PC-3 (cell line): ENCODE results near the gene MRRF. TPM values are rescaled to one million over a fixed set of nuclear protein-coding genes. Genes with fewer than 3 reads are reported as not detected.
A peak's percentile ranks its signal among the peaks of the same experiment; 100 is the strongest.

Experiments
- ATAC-seq: fragments of 200-7000 bp; cut with Tn5 transposase; 2 replicates; pipeline ENCODE4 v1.9.1; 2020; ENCODE audit warnings: mild to moderate bottlenecking, moderate library complexity
- BruUV-seq: library from RNA; stranded (reverse); fragments of 400-500 nt; replicated peaks from 2 replicates; lab custom pipeline; 2021; lab: Mats Ljungman, UMichigan
- CTCF ChIA-PET: fragments of 300-600 bp; sonication (Branson Sonifier 250); formaldehyde crosslinking; loops from one replicate; lab custom pipeline; 2022; ENCODE audit warnings: antibody characterized with exemption; lab: Charles Lee
- POLR2A ChIA-PET: fragments of 300-600 bp; sonication (Branson Sonifier 250); formaldehyde crosslinking; loops from one replicate; lab custom pipeline; 2022; ENCODE audit warnings: antibody characterized with exemption; ENCODE audit not compliant: unreplicated experiment; lab: Charles Lee
- DNase-seq: peaks from one replicate; pipeline ENCODE4 v3.0.0-alpha.2; 2015
- H2AFZ ChIP-seq: fragments of 300-600 bp; sonication (generic); 2 replicates; pipeline ENCODE4 v1.6.0; 2016; ENCODE audit warnings: antibody characterized with exemption, low read length
- H3F3A ChIP-seq: fragments of 300-600 bp; sonication (generic); one replicate; pipeline ENCODE4 v1.6.0; 2017; ENCODE audit warnings: antibody characterized with exemption, low read length, control low read depth, mild to moderate bottlenecking; ENCODE audit not compliant: unreplicated experiment
- H3K27ac ChIP-seq: fragments of 300-600 bp; sonication (generic); 2 replicates; pipeline ENCODE4 v1.5.1; 2016; ENCODE audit warnings: mild to moderate bottlenecking, low read length
- H3K27me3 ChIP-seq: fragments of 300-600 bp; sonication (generic); 2 replicates; pipeline ENCODE4 v1.6.1; 2016; ENCODE audit warnings: low read length, mixed read lengths
- H3K36me3 ChIP-seq: fragments of 300-600 bp; sonication (generic); 2 replicates; pipeline ENCODE4 v1.6.1; 2016; ENCODE audit warnings: low read depth, mixed run types, low read length, mixed read lengths
- H3K4me1 ChIP-seq: fragments of 300-600 bp; sonication (generic); 2 replicates; pipeline ENCODE4 v1.5.1; 2016; ENCODE audit warnings: low read length; ENCODE audit not compliant: insufficient read depth
- H3K4me2 ChIP-seq: fragments of 300-600 bp; sonication (generic); 2 replicates; pipeline ENCODE4 v1.6.0; 2016; ENCODE audit warnings: low read length
- H3K4me3 ChIP-seq: fragments of 300-600 bp; sonication (generic); 2 replicates; pipeline ENCODE4 v1.5.1; 2016; ENCODE audit warnings: mild to moderate bottlenecking, low read length, mixed read lengths
- H3K79me2 ChIP-seq: fragments of 300-600 bp; sonication (generic); 2 replicates; pipeline ENCODE4 v1.6.1; 2017; ENCODE audit warnings: low read length, mixed read lengths
- H3K9ac ChIP-seq: fragments of 300-600 bp; sonication (generic); 2 replicates; pipeline ENCODE4 v1.6.0; 2016; ENCODE audit warnings: mild to moderate bottlenecking, low read length
- H3K9me2 ChIP-seq: fragments of 300-600 bp; sonication (generic); replicated peaks from 2 replicates; pipeline ENCODE4 v1.6.1; 2016; ENCODE audit warnings: mixed run types, low read length, mixed read lengths
- H3K9me3 ChIP-seq: fragments of 300-600 bp; sonication (generic); 2 replicates; pipeline ENCODE4 v1.6.1; 2016; ENCODE audit warnings: low read length, mixed read lengths
- H4K20me1 ChIP-seq: fragments of 300-600 bp; sonication (generic); 2 replicates; pipeline ENCODE4 v1.6.1; 2016; ENCODE audit warnings: low read length, mixed read lengths
- CTCF ChIP-seq: fragments of 300-600 bp; sonication (generic); conservative IDR thresholded peaks from 2 replicates; pipeline ENCODE4 v1.5.1; 2017; ENCODE audit warnings: antibody characterized with exemption, low read depth, mild to moderate bottlenecking, low read length
- EZH2 ChIP-seq: fragments of 300-600 bp; sonication (generic); IDR thresholded peaks from one replicate; pipeline ENCODE4 v1.6.1; 2017; ENCODE audit warnings: antibody characterized with exemption, mild to moderate bottlenecking, low read length; ENCODE audit not compliant: unreplicated experiment
- EZH2phosphoT487 ChIP-seq: fragments of 300-600 bp; sonication (generic); IDR thresholded peaks from 2 replicates; pipeline ENCODE4 v1.6.1; 2018; ENCODE audit warnings: mild to moderate bottlenecking, antibody characterized with exemption, low read length, borderline replicate concordance
- intact Hi-C: fragments of 100-400 bp; cut with micrococcal nuclease; formaldehyde crosslinking; loops from 2 replicates; pipeline ENCODE4 v1.9.0; 2023
- total RNA-seq: library from RNA; depleted of rRNA; stranded (reverse); fragments of >200 nt; gene quantifications from 2 replicates; pipeline ENCODE4 v1.2.3, GENCODE V29; 2014

The MRRF gene
- total RNA-seq, 1 experiment from 2014 or later = 30.2 TPM

- intact Hi-C loops = no loop called here
- no peaks in the 10 kb centered on the region for H3K9me2 ChIP-seq
- TF ChIP-seq EZH2phosphoT487 (no peak), EZH2 (no peak), CTCF (no peak)
- ATAC-seq (peak; percentile 50), DNase-seq (no peak)
- H3F3A ChIP-seq = no peaks in the 10 kb centered on the region
- BruUV-seq = no TSS peak
- peak within 1 kb of the TSS; percentile 50 for H3K4me3 ChIP-seq
- ChIA-PET CTCF (no interaction called here), POLR2A (no interaction called here)
- no peaks in the 10 kb centered on the region for H4K20me1 ChIP-seq
- peaks cover 4% of the 10 kb centered on the region; the same call in 1 of the 2 replicates for H3K27me3 ChIP-seq
- H3K79me2 ChIP-seq = no peaks in the 10 kb centered on the region
- no peak within 1 kb of the TSS for H3K27ac ChIP-seq
- H3K4me1 ChIP-seq = peaks cover 22% of the 10 kb centered on the region
- peak within 1 kb of the TSS; percentile 73 for H3K4me2 ChIP-seq
- H3K9me3 ChIP-seq = no peaks in the 10 kb centered on the region
- H3K9ac ChIP-seq = no peak within 1 kb of the TSS
- peak within 1 kb of the TSS; percentile 57; the same call in 1 of the 2 replicates for H2AFZ ChIP-seq
- no peaks in the 10 kb centered on the region for H3K36me3 ChIP-seq
Observed at GRCh38 chr9:122370869-122371755, 106.4 kb downstream of the MRRF start, which contains the start of gene PTGS1. PTGS1 (plus strand) TSS chr9:122371024; CDS start chr9:122371085, 61 bp downstream.

GRCh38 chr9:122371846-122372245 lies 107.2 kb downstream of the MRRF start:
- CTCF ChIA-PET = no interaction called here
- Histone ChIP-seq H3K27ac (no peak overlapping the region), H3K4me1 (peaks cover 15% of the 10 kb centered on the region), H3F3A (no peaks in the 10 kb centered on the region), H3K4me2 (no peak overlapping the region), H2AFZ (no peak overlapping the region), H3K27me3 (peaks cover 4% of the 10 kb centered on the region; the same call in 1 of the 2 replicates), H3K4me3 (no peak overlapping the region), H3K36me3 (no peaks in the 10 kb centered on the region), H4K20me1 (no peaks in the 10 kb centered on the region), H3K79me2 (no peaks in the 10 kb centered on the region), H3K9me3 (no peaks in the 10 kb centered on the region), H3K9ac (no peak overlapping the region), H3K9me2 (no peaks in the 10 kb centered on the region)
- no peak for ATAC-seq
- TF ChIP-seq CTCF (no peak), EZH2phosphoT487 (no peak), EZH2 (no peak)
- intact Hi-C loops = no loop called here
- POLR2A ChIA-PET = no interaction called here
- BruUV-seq = no TSS peak
- DNase-seq = no peak
